H1 (cell line): ENCODE data around the gene URM1. TPM values are rescaled to one million over a fixed set of nuclear protein-coding genes. Genes with fewer than 3 reads are reported as not detected.
A peak's percentile ranks its signal among the peaks of the same experiment; 100 is the strongest.

ENCODE experiments used
- CTCF ChIA-PET: fragments of 300-600 bp; sonication (Branson Sonifier 250); formaldehyde crosslinking; loops from one replicate; lab custom pipeline; 2021; ENCODE audit not compliant: partially characterized antibody; lab: Charles Lee
- POLR2A ChIA-PET: fragments of 300-600 bp; sonication (Branson Sonifier 250); formaldehyde crosslinking; loops from one replicate; lab custom pipeline; 2021; ENCODE audit warnings: inconsistent platforms; ENCODE audit not compliant: partially characterized antibody; lab: Charles Lee
- DNase-seq, 2 experiments: peaks; one replicate each; pipeline versions ENCODE4 v3.0.0 to v3.0.0-alpha.2; 2010 to 2022; ENCODE audit warnings: low spot score in 2 of 2, low read depth in 1 of 2, mixed read lengths in 1 of 2
- FAIRE-seq: peaks from 2 replicates; lab custom pipeline; 2011; peaks lifted over from hg19 to GRCh38; lab: Jason Lieb, UNC
- H2AFZ ChIP-seq: 2 replicates; pipeline ENCODE4 v1.8.1; 2012; ENCODE audit warnings: low read length, inconsistent platforms
- H2AK5ac ChIP-seq: 2 replicates; pipeline ENCODE4 v1.6.1; 2013; ENCODE audit warnings: low read depth, low read length
- H2BK120ac ChIP-seq: replicated peaks from 2 replicates; pipeline ENCODE3; 2013; ENCODE audit warnings: low read depth, low read length, inconsistent platforms
- H2BK12ac ChIP-seq: 2 replicates; pipeline ENCODE4 v1.6.1; 2013; ENCODE audit warnings: low read depth, low read length
- H2BK15ac ChIP-seq: 2 replicates; pipeline ENCODE4 v1.6.1; 2013; ENCODE audit warnings: low read length
- H2BK20ac ChIP-seq: 2 replicates; pipeline ENCODE4 v1.6.1; 2013; ENCODE audit warnings: low read length
- H2BK5ac ChIP-seq: 2 replicates; pipeline ENCODE4 v1.6.1; 2013; ENCODE audit warnings: low read depth, low read length
- H3K14ac ChIP-seq: 2 replicates; pipeline ENCODE4 v1.6.1; 2013; ENCODE audit warnings: inconsistent platforms; ENCODE audit not compliant: insufficient read length
- H3K18ac ChIP-seq: 2 replicates; pipeline ENCODE4 v1.6.1; 2013; ENCODE audit warnings: low read length; ENCODE audit errors: extremely low read depth
- H3K23ac ChIP-seq: 2 replicates; pipeline ENCODE4 v1.6.1; 2013; ENCODE audit warnings: inconsistent platforms; ENCODE audit not compliant: insufficient read length
- H3K23me2 ChIP-seq: 2 replicates; pipeline ENCODE4 v1.6.1; 2013; ENCODE audit warnings: low read depth, low read length
- H3K27ac ChIP-seq: 2 replicates; pipeline ENCODE4 v1.6.1; 2011; ENCODE audit warnings: low read depth, low read length, inconsistent platforms
- H3K27me3 ChIP-seq, 4 experiments: replicated peaks in 1 of 4; 1 replicate in 1 of 4; 2 replicates in 3 of 4; pipeline versions ENCODE4 v1.6.1 to v1.8.1; 2011 to 2013; ENCODE audit warnings: low read length in 3 of 4, mild to moderate bottlenecking in 3 of 4, inconsistent platforms in 2 of 4, mixed read lengths in 2 of 4, moderate library complexity in 1 of 4; ENCODE audit not compliant: control insufficient read depth in 3 of 4, insufficient read depth in 3 of 4; ENCODE audit errors: extremely low read depth in 1 of 4
- H3K36me3 ChIP-seq, 4 experiments: 2 replicates each; pipeline versions ENCODE4 v1.6.1 to v1.8.1; 2011 to 2013; ENCODE audit warnings: mild to moderate bottlenecking in 4 of 4, low read length in 3 of 4, moderate library complexity in 2 of 4, control low read depth in 1 of 4, inconsistent platforms in 1 of 4; ENCODE audit not compliant: insufficient read depth in 4 of 4, control insufficient read depth in 2 of 4
- H3K4ac ChIP-seq: replicated peaks from 2 replicates; pipeline ENCODE3; 2013; ENCODE audit warnings: low read length, low read depth, mixed read lengths, inconsistent platforms; ENCODE audit not compliant: insufficient read length
- H3K4me1 ChIP-seq, 4 experiments: replicated peaks in 1 of 4; 1 replicate in 1 of 4; 2 replicates in 3 of 4; pipeline versions ENCODE4 v1.6.1 to v1.8.1; 2011 to 2013; ENCODE audit warnings: low read length in 3 of 4, inconsistent platforms in 2 of 4, mixed read lengths in 1 of 4; ENCODE audit not compliant: insufficient read depth in 4 of 4, control insufficient read depth in 3 of 4
- H3K4me2 ChIP-seq, 2 experiments: 2 replicates each; pipeline versions ENCODE4 v1.6.1 to v1.8.1; 2011 to 2013; ENCODE audit warnings: low read depth in 2 of 2, low read length in 2 of 2, control low read depth in 1 of 2, inconsistent platforms in 1 of 2, mild to moderate bottlenecking in 1 of 2; ENCODE audit not compliant: insufficient read depth in 1 of 2
- H3K4me3 ChIP-seq, 4 experiments: fragments of 200-600, 300-600 bp in 1 of 4; sonication (generic), shearing (Covaris generic), sonication (Bioruptor Twin) in 1 of 4; 2 replicates each; pipeline versions ENCODE4 v1.5.1 to v1.8.1; 2011 to 2016; ENCODE audit warnings: low read length in 4 of 4, low read depth in 3 of 4, control low read depth in 2 of 4, inconsistent platforms in 2 of 4, mild to moderate bottlenecking in 2 of 4, mixed read lengths in 1 of 4, moderate library complexity in 1 of 4; ENCODE audit not compliant: insufficient read depth in 2 of 4; ENCODE audit errors: extremely low read depth in 1 of 4
- H3K56ac ChIP-seq: replicated peaks from 2 replicates; pipeline ENCODE3; 2013; ENCODE audit warnings: low read depth, mild to moderate bottlenecking, mixed read lengths, low read length, inconsistent platforms; ENCODE audit not compliant: insufficient read length
- H3K79me1 ChIP-seq: 2 replicates; pipeline ENCODE4 v1.6.1; 2013; ENCODE audit warnings: low read depth, low read length, control low read depth
- H3K79me2 ChIP-seq, 2 experiments: 2 replicates each; pipeline versions ENCODE4 v1.6.1 to v1.8.1; 2012 to 2013; ENCODE audit warnings: low read length in 2 of 2, mild to moderate bottlenecking in 2 of 2, inconsistent platforms in 1 of 2; ENCODE audit not compliant: insufficient read depth in 2 of 2, control insufficient read depth in 1 of 2
- H3K9ac ChIP-seq, 4 experiments: replicated peaks in 1 of 4; 1 replicate in 1 of 4; 2 replicates in 3 of 4; pipeline versions ENCODE4 v1.6.1 to v1.8.1; 2011 to 2013; ENCODE audit warnings: low read depth in 3 of 4, low read length in 3 of 4, control low read depth in 2 of 4, mild to moderate bottlenecking in 2 of 4, moderate library complexity in 2 of 4, inconsistent platforms in 1 of 4; ENCODE audit errors: extremely low read depth in 1 of 4
- H3K9me3 ChIP-seq, 2 experiments: 2 replicates each; pipeline versions ENCODE4 v1.6.1 to v1.8.1; 2012 to 2013; ENCODE audit warnings: mild to moderate bottlenecking in 2 of 2, moderate library complexity in 2 of 2, control low read depth in 1 of 2, inconsistent platforms in 1 of 2, low read depth in 1 of 2, low read length in 1 of 2, mixed read lengths in 1 of 2; ENCODE audit not compliant: insufficient read depth in 2 of 2
- H4K20me1 ChIP-seq, 2 experiments: replicated peaks in 1 of 2; 2 replicates each; pipeline versions ENCODE3 to v1.8.1; 2011 to 2013; ENCODE audit warnings: inconsistent platforms in 2 of 2, low read length in 2 of 2, mild to moderate bottlenecking in 1 of 2; ENCODE audit not compliant: insufficient read depth in 2 of 2, control insufficient read depth in 1 of 2
- H4K5ac ChIP-seq: 2 replicates; pipeline ENCODE4 v1.6.1; 2013; ENCODE audit warnings: low read length, low read depth, mixed read lengths, inconsistent platforms; ENCODE audit not compliant: insufficient read length
- H4K8ac ChIP-seq: 2 replicates; pipeline ENCODE4 v1.8.0; 2013; ENCODE audit warnings: mild to moderate bottlenecking, moderate library complexity, low read length, inconsistent platforms; ENCODE audit not compliant: insufficient read depth; ENCODE audit errors: extremely low read depth
- H4K91ac ChIP-seq: replicated peaks from 2 replicates; pipeline ENCODE3; 2013; ENCODE audit warnings: low read length, mixed read lengths, inconsistent platforms; ENCODE audit not compliant: insufficient read length
- FOSL1 ChIP-seq: IDR thresholded peaks from 2 replicates; pipeline ENCODE4 v1.6.1; 2011; ENCODE audit warnings: mild to moderate bottlenecking, low read depth, low read length, moderate library complexity; ENCODE audit not compliant: insufficient read depth
- SP1 ChIP-seq: IDR thresholded peaks from 2 replicates; pipeline ENCODE4 v1.6.1; 2011; ENCODE audit warnings: low read depth, low read length
- USF2 ChIP-seq: IDR thresholded peaks from 2 replicates; pipeline ENCODE4 v1.6.1; 2011; ENCODE audit warnings: low read length, improper control_type of control experiment
- WGBS, 2 experiments: shearing (Covaris generic) in 1 of 2; methylation state at CpG; one replicate each; pipeline versions ENCODE4 v1.1.6 to v1.1.7; 2013 to 2015; ENCODE audit warnings: low lambda C conversion rate in 2 of 2, mixed read lengths in 2 of 2, inconsistent platforms in 1 of 2, low coverage in 1 of 2, missing lambda C conversion rate in 1 of 2; ENCODE audit not compliant: insufficient replicate concordance in 2 of 2, insufficient coverage in 1 of 2, insufficient read length in 1 of 2; ENCODE audit errors: extremely low coverage in 1 of 2, missing lambda C conversion rate in 1 of 2; 5-methylcytosine and 5-hydroxymethylcytosine counted together
- polyA plus RNA-seq, 7 experiments: library from polyadenylated mRNA; depleted of rRNA in 3 of 7; stranded (reverse) in 5 of 7; unstranded in 2 of 7; fragments of >200 nt in 5 of 7; fragments of 200-250 nt in 2 of 7; gene quantifications; 1 replicate in 5 of 7; 2 replicates in 1 of 7; 4 replicates in 1 of 7; pipeline versions ENCODE4 v1.2.1 to v1.2.3, GENCODE V29; 2011 to 2013; ENCODE audit warnings: missing spikeins in 2 of 7, mixed read lengths in 2 of 7
- total RNA-seq: library from RNA; stranded (reverse); fragmentation: NEBNext Ultra II Directional; extraction: Animal tissue kit (Norgen Biotek cat#: 25700); gene quantifications from 2 replicates; pipeline ENCODE4 v1.2.1, GENCODE V29; 2021

Gene URM1
- total and polyA plus RNA-seq, 2 of the 8 experiments (the other 6 are each of a cell fraction or from before 2014, with no cell fraction given): 58.3 to 62.3 TPM

- Histone ChIP-seq H3K4me3 (peak overlapping the region in 1 of 4 experiments; percentile 26; a peak in 1 of 8 replicates), H3K9me3 (peaks cover 0 to 3% of the 10 kb centered on the region in 2 experiments; a peak in 1 of 4 replicates), H3K9ac (no peak overlapping the region), H2BK20ac (no peak overlapping the region), H4K91ac (no peak overlapping the region), H4K5ac (no peak overlapping the region), H3K79me1 (no peaks in the 10 kb centered on the region), H3K4me1 (peaks cover 3 to 26% (median 7%) of the 10 kb centered on the region in 4 experiments; a peak in 6 of 7 replicates), H2AFZ (no peak overlapping the region), H3K14ac (no peak overlapping the region), H3K27me3 (peaks cover 14 to 53% (median 40%) of the 10 kb centered on the region in 4 experiments), H4K8ac (no peak overlapping the region), H3K23me2 (peaks cover 3% of the 10 kb centered on the region; the same call in 1 of the 2 replicates), H4K20me1 (no peaks in the 10 kb centered on the region), H2AK5ac (no peak overlapping the region), H3K18ac (no peak overlapping the region), H3K56ac (no peak overlapping the region), H2BK5ac (no peak overlapping the region), H2BK15ac (no peak overlapping the region), H3K27ac (no peak overlapping the region), H3K79me2 (no peaks in the 10 kb centered on the region), H2BK120ac (no peak overlapping the region), H3K4ac (no peak overlapping the region), H3K36me3 (no peaks in the 10 kb centered on the region), H3K4me2 (peak overlapping the region; percentile 8 to 55; a peak in 3 of 4 replicates), H2BK12ac (no peak overlapping the region), H3K23ac (no peak overlapping the region)
- ChIA-PET CTCF (interaction anchor here (0.5 to 15.7 kb wide), 3 partner anchors 10 to 689 kb away, joined by 3 to 544 read pairs (median 4); partner anchors contain the start of gene URM1), POLR2A (no interaction called here)
- FAIRE-seq (no peak), DNase-seq (no peak)
- TF ChIP-seq FOSL1: no peak
- TF ChIP-seq SP1: peak; percentile 50; the same call in 1 of the 2 replicates
- 0 out of 2 replicates have a peak, but pooled peaks have one; percentile 9 for TF ChIP-seq USF2
- 76% methylated on average over 6 of the region's 6 CpGs; no CpG with 5 or more reads in 1 of the 2 experiments for WGBS, 2 experiments
Measured at GRCh38 chr9:128416014-128416413, 44.8 kb downstream of the URM1 start.
